Colonic mucosa (tissue), 4 donors: ENCODE results near the gene TNIK. TPM values are rescaled to one million over a fixed set of nuclear protein-coding genes. Genes with fewer than 3 reads are reported as not detected.

ENCODE experiments used
- DNase-seq: peaks from one replicate; pipeline ENCODE4 v3.0.0-alpha.2; 2020
- H3K27ac ChIP-seq: fragments of 200-600 bp; one replicate; pipeline ENCODE4 v1.8.0; 2021
- H3K27me3 ChIP-seq: fragments of 200-600 bp; one replicate; pipeline ENCODE4 v1.8.0; 2021
- H3K36me3 ChIP-seq: fragments of 200-600 bp; one replicate; pipeline ENCODE4 v1.8.0; 2021
- H3K4me1 ChIP-seq: fragments of 200-600 bp; one replicate; pipeline ENCODE4 v1.8.0; 2021; ENCODE audit warnings: mild to moderate bottlenecking
- H3K4me3 ChIP-seq: fragments of 200-600 bp; one replicate; pipeline ENCODE4 v1.8.0; 2021
- H3K9ac ChIP-seq, 2 donors: one replicate each; pipeline ENCODE4 v1.7.0; 2013; ENCODE audit warnings: control low read depth in 2 of 2, low read depth in 2 of 2, low read length in 2 of 2
- H3K9me3 ChIP-seq: fragments of 200-600 bp; one replicate; pipeline ENCODE4 v1.8.0; 2021
- CTCF ChIP-seq: fragments of 200-600 bp; IDR thresholded peaks from one replicate; pipeline ENCODE4 v1.8.0; 2022; ENCODE audit warnings: antibody characterized with exemption, mild to moderate bottlenecking
- intact Hi-C: fragments of 100-400 bp; cut with DNase I; formaldehyde crosslinking; loops from one replicate; pipeline ENCODE4 v1.14.1; 2022
- total RNA-seq, 2 donors: library from RNA; stranded (reverse); fragmentation: NEBNext Ultra II Directional in 1 of 2; extraction: Animal tissue kit (Norgen Biotek cat#: 25700) in 1 of 2; gene quantifications; one replicate each; pipeline ENCODE4 v1.2.1, GENCODE V29; 2021
- donor health status: healthy.
- donor health status: DM: no; HTN: no; CAD: no.
- donor health status: DM: no; HTN: no; CAD: no.

TNIK gene
- total RNA-seq, 2 donors from 2014 or later, result 19.9 to 30.9 TPM

DNA sequence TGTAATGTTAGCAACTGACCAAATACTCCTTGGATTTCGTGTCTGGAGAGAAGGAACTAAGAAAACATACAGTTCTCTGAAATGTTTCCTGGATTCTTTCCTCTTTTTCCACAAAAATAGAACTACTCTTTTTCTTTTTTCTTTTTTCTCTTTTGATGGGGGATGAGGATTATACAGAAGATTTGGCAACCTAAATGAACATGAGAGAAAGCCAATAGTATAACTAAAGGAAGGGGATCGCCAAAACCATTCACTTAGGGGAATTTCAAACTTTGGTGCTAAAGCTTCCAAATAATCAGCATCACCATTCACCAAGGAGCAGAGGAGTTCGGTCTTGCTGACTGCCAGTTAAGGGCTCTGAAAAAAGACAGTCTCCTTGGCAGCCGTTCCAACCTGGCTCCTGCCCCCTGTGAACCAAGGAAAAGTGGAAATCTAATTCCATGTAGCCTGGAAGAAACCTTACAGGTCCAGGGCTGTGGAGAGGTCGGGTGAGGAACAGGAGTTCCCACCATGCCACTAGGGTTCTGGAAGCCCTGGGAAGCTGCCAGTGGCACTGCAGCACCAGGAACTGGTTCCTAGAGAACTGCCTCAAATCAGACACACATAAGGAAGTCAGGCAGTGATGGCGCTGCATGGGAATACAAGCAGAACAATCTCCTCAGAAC lies 176.9 kb downstream of the TNIK start:
- intact Hi-C loops, result no loop called here
- no peak for DNase-seq
- Histone ChIP-seq H3K9me3 (no peaks in the 10 kb centered on the region), H3K27me3 (no peaks in the 10 kb centered on the region), H3K9ac (no peak overlapping the region), H3K27ac (no peak overlapping the region), H3K36me3 (no peaks in the 10 kb centered on the region), H3K4me3 (no peak overlapping the region), H3K4me1 (no peaks in the 10 kb centered on the region)
- TF ChIP-seq CTCF, result no peak

DNA sequence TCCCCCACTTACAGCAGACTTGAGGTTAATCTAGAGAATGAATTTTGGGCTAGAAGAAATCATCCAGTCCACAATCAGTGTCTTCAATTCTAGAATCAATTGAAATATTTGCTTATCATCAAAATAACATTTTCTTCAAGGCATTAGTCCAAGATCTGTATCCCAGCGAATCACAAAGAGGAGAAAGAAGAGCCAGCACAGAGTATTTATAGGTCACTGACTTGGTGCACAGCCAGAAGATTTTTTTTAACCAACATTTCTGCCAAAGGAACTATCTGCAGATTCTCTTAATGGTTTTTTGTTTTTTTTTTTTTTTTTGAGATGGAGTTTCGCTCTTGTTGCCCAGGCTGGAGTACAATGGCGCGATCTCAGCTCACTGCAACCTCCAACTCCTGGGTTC lies 178.2 kb downstream of the TNIK start:
- H3K4me1 ChIP-seq, result no peaks in the 10 kb centered on the region
- no peak for TF ChIP-seq CTCF
- H3K9me3 ChIP-seq, result no peaks in the 10 kb centered on the region
- no peaks in the 10 kb centered on the region for H3K36me3 ChIP-seq
- no peaks in the 10 kb centered on the region for H3K27me3 ChIP-seq
- no peak overlapping the region for H3K9ac ChIP-seq
- peak; percentile 21 for DNase-seq
- intact Hi-C loops, result no loop called here
- no peak overlapping the region for H3K4me3 ChIP-seq
- no peak overlapping the region for H3K27ac ChIP-seq

DNA sequence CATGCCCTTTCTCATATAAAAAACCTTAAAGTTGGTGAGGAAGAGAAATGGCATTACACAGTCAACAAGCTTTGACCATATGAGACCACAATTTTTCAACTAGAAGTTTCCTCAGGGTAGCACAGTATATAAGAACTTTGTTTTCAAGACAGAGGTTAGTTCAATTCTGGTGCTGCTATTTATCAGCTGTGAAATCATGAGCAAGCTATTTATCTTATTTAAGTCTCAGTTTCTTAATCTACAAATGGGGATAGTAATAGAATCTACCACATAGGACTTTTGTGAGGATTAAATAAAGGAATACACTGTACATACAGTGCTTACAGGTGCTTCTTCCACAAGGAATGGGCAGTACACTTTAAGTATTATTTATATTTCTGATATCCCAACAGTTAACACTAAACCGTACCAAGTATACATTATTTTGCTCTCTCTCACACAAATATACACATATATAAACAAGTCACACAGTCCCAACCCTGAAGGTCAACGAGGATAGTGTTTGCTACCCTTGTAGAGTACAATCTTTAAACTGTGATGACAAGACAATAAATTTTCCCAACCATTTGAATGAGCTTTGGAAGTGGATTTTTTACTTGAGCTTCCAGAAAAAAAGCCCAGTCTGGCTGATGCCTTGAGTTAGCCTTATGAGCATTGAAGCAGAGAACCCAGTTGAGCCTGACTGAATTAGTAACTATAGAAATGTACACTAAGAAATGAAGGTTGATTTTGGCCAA lies 178.8 kb downstream of the TNIK start:
- Histone ChIP-seq H3K9ac (no peak overlapping the region), H3K27ac (no peak overlapping the region), H3K9me3 (no peaks in the 10 kb centered on the region), H3K36me3 (no peaks in the 10 kb centered on the region), H3K4me1 (no peaks in the 10 kb centered on the region), H3K27me3 (no peaks in the 10 kb centered on the region), H3K4me3 (no peak overlapping the region)
- no peak for TF ChIP-seq CTCF
- intact Hi-C loops, result no loop called here
- no peak for DNase-seq

DNA sequence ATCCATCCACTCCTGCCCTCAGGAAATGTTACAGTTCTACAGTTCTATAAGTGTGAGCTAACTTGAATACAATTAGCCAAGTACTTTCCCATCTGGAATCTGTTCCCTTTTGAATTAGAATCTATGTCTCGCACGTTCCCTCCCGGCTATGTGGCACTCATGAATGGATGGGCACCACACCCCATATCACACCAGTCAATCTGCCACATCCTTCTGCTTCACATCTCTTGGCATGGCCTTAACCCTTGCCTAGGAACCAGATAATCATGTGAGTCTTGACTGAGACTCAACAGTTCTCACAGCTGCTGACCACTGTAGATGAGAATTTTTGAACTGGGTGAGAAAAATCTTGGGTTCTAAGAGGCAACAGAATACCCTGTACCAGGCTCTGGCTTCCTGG lies 180.2 kb downstream of the TNIK start:
- Histone ChIP-seq H3K36me3 (no peaks in the 10 kb centered on the region), H3K9me3 (no peaks in the 10 kb centered on the region), H3K27ac (no peak overlapping the region), H3K27me3 (no peaks in the 10 kb centered on the region), H3K9ac (no peak overlapping the region), H3K4me1 (no peaks in the 10 kb centered on the region), H3K4me3 (no peak overlapping the region)
- intact Hi-C loops, result no loop called here
- DNase-seq, result no peak
- TF ChIP-seq CTCF, result no peak

DNA sequence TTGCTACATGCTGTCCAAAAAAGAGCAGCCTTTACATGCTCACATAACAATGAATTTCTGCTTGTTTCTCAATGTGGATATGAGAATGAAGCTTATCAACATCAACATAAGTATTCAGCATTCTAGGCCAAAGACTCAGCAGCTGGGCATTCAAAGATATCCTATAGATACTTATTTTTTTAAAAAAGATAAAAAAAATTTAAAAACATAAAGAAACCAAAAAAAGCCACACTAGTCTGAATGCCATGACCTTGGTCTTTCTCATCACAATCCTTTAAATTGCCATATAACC lies 182.0 kb downstream of the TNIK start:
- no peaks in the 10 kb centered on the region for H3K36me3 ChIP-seq
- TF ChIP-seq CTCF, result no peak
- DNase-seq, result no peak
- H3K9me3 ChIP-seq, result no peaks in the 10 kb centered on the region
- H3K9ac ChIP-seq, result no peak overlapping the region
- no peaks in the 10 kb centered on the region for H3K27me3 ChIP-seq
- no peak overlapping the region for H3K27ac ChIP-seq
- intact Hi-C loops, result no loop called here
- no peaks in the 10 kb centered on the region for H3K4me1 ChIP-seq
- no peak overlapping the region for H3K4me3 ChIP-seq
